ENCODE data around the gene KIF4A. TPM values are rescaled to one million over a fixed set of nuclear protein-coding genes. Genes with fewer than 3 reads are reported as not detected.

The KIF4A gene
- total RNA-seq, 1 experiment from 2014 or later = 52.9 TPM

GRCh38 chrX:70352496-70352895 lies 62.6 kb downstream of the KIF4A start:
- Histone ChIP-seq H3K36me3 (ENCODE audit: low read depth) (no peaks in the 10 kb centered on the region), H3K9me3 (ENCODE audit: insufficient read depth, low read depth) (no peaks in the 10 kb centered on the region), H3K4me1 (replicated peaks; ENCODE audit: insufficient read depth) (no peaks in the 10 kb centered on the region), H3K4me3 (no peak overlapping the region), H3K27me3 (ENCODE audit: insufficient read depth, low read depth) (no peaks in the 10 kb centered on the region), H4K20me1 (ENCODE audit: insufficient read depth) (no peaks in the 10 kb centered on the region), H3K79me2 (ENCODE audit: low read depth) (no peaks in the 10 kb centered on the region), H3K9me2 (ENCODE audit: insufficient read depth) (no peaks in the 10 kb centered on the region), H3K27ac (no peak overlapping the region), H3K4me2 (no peak overlapping the region), H3F3A (ENCODE audit: insufficient read depth, low read depth) (no peaks in the 10 kb centered on the region), H2AFZ (no peak overlapping the region)
- TF ChIP-seq EZH2 (IDR thresholded peaks at IDR 0.05; ENCODE audit: low read depth) = no peak
- TF ChIP-seq, protein P1, sequence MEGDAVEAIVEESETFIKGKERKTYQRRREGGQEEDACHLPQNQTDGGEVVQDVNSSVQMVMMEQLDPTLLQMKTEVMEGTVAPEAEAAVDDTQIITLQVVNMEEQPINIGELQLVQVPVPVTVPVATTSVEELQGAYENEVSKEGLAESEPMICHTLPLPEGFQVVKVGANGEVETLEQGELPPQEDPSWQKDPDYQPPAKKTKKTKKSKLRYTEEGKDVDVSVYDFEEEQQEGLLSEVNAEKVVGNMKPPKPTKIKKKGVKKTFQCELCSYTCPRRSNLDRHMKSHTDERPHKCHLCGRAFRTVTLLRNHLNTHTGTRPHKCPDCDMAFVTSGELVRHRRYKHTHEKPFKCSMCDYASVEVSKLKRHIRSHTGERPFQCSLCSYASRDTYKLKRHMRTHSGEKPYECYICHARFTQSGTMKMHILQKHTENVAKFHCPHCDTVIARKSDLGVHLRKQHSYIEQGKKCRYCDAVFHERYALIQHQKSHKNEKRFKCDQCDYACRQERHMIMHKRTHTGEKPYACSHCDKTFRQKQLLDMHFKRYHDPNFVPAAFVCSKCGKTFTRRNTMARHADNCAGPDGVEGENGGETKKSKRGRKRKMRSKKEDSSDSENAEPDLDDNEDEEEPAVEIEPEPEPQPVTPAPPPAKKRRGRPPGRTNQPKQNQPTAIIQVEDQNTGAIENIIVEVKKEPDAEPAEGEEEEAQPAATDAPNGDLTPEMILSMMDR (conservative IDR thresholded peaks at IDR 0.05) = no peak
- POLR2A ChIA-PET (ENCODE audit: unreplicated experiment) = no interaction called here
- CTCF ChIA-PET = no interaction called here
- DNase-seq = no peak
- BruUV-seq (replicated peaks) = no TSS peak
- intact Hi-C loops (cut with micrococcal nuclease; ENCODE audit: unreplicated experiment) = no loop called here

DNA sequence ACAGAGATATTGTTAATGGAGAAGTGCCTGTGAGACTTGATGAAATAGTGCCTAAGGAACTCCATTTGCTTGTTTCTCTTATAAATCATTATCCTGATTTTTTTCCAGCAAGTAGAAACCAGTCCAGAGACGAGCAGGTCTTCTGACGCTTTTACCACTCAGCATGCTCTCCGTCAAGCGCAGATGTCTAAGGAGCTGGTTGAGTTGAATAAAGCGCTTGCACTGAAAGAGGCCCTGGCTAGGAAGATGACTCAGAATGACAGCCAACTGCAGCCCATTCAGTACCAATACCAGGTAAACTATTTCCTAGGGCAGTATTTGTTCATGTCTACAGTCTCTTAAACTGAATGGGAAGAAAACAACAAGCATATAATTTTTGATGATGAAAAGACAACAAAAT lies 63.6 kb downstream of the KIF4A start:
- Histone ChIP-seq H3K27me3 (ENCODE audit: insufficient read depth, low read depth) (no peaks in the 10 kb centered on the region), H2AFZ (no peak overlapping the region), H3K9me2 (ENCODE audit: insufficient read depth) (no peaks in the 10 kb centered on the region), H3K4me3 (no peak overlapping the region), H3K27ac (no peak overlapping the region), H3F3A (ENCODE audit: insufficient read depth, low read depth) (no peaks in the 10 kb centered on the region), H3K79me2 (ENCODE audit: low read depth) (no peaks in the 10 kb centered on the region), H3K4me2 (no peak overlapping the region), H3K36me3 (ENCODE audit: low read depth) (no peaks in the 10 kb centered on the region), H3K9me3 (ENCODE audit: insufficient read depth, low read depth) (no peaks in the 10 kb centered on the region), H3K4me1 (replicated peaks; ENCODE audit: insufficient read depth) (no peaks in the 10 kb centered on the region), H4K20me1 (ENCODE audit: insufficient read depth) (no peaks in the 10 kb centered on the region)
- BruUV-seq (replicated peaks) = no TSS peak
- no peak for DNase-seq
- TF ChIP-seq, protein P1 (conservative IDR thresholded peaks at IDR 0.05) = no peak
- no peak for TF ChIP-seq EZH2 (IDR thresholded peaks at IDR 0.05; ENCODE audit: low read depth)
- POLR2A ChIA-PET (ENCODE audit: unreplicated experiment) = no interaction called here
- intact Hi-C loops (cut with micrococcal nuclease; ENCODE audit: unreplicated experiment) = no loop called here
- CTCF ChIA-PET = no interaction called here

DNA sequence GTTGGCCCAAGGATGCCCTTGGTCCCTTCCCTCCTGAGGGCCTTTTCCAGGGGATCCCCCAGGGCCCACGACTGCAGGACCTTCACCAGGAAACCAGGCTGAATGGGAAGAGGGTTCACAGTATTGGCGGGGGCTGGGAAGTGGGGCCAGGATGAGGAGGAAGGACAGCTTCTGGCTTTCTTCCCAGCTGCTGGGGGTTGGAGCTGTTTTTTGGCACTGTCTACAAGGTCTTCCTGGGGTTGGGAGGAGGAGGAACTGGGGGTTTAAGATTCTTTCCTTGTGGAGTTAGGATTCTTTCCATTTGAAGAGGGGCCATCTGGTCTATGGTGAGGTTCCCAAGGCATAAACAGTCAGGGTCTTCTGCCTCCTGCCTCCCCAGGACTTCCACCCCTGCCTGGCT lies 64.8 kb downstream of the KIF4A start:
- H3K4me1 ChIP-seq (replicated peaks; ENCODE audit: insufficient read depth) = no peaks in the 10 kb centered on the region
- no peak overlapping the region for H3K4me2 ChIP-seq
- no peak for DNase-seq
- ChIA-PET CTCF (no interaction called here), POLR2A (ENCODE audit: unreplicated experiment) (no interaction called here)
- no peaks in the 10 kb centered on the region for H3K9me3 ChIP-seq (ENCODE audit: insufficient read depth, low read depth)
- intact Hi-C loops (cut with micrococcal nuclease; ENCODE audit: unreplicated experiment) = no loop called here
- no TSS peak for BruUV-seq (replicated peaks)
- H3K9me2 ChIP-seq (ENCODE audit: insufficient read depth) = no peaks in the 10 kb centered on the region
- TF ChIP-seq, protein P1 (conservative IDR thresholded peaks at IDR 0.05) = no peak
- no peaks in the 10 kb centered on the region for H3K79me2 ChIP-seq (ENCODE audit: low read depth)
- H2AFZ ChIP-seq = no peak overlapping the region
- H4K20me1 ChIP-seq (ENCODE audit: insufficient read depth) = no peaks in the 10 kb centered on the region
- no peak overlapping the region for H3K4me3 ChIP-seq
- no peaks in the 10 kb centered on the region for H3K27me3 ChIP-seq (ENCODE audit: insufficient read depth, low read depth)
- no peaks in the 10 kb centered on the region for H3K36me3 ChIP-seq (ENCODE audit: low read depth)
- no peaks in the 10 kb centered on the region for H3F3A ChIP-seq (ENCODE audit: insufficient read depth, low read depth)
- H3K27ac ChIP-seq = no peak overlapping the region
